NCI-H2227 treated with DMSO at 0.1 percent for 48 hours (cell line): ENCODE results near the gene UNC5A.

ENCODE experiments used
- DNase-seq: peaks from one replicate; lab custom pipeline; 2025; lab: John Stamatoyannopoulos, UW

UNC5A gene

GRCh38 chr5:176781638-176782570, 28.5 kb upstream of the UNC5A start:
- no peak for DNase-seq

- no peak for DNase-seq
Observed at GRCh38 chr5:176784218-176785165, 25.9 kb upstream of the UNC5A start.

- DNase-seq: no peak
Observed at GRCh38 chr5:176785184-176786145, 24.9 kb upstream of the UNC5A start.

- DNase-seq: no peak
Observed at GRCh38 chr5:176787676-176788075, 22.7 kb upstream of the UNC5A start.

- DNase-seq: no peak
Observed at GRCh38 chr5:176788091-176788490, 22.3 kb upstream of the UNC5A start.

GRCh38 chr5:176788941-176789872, 21.2 kb upstream of the UNC5A start:
- DNase-seq: no peak

DNA sequence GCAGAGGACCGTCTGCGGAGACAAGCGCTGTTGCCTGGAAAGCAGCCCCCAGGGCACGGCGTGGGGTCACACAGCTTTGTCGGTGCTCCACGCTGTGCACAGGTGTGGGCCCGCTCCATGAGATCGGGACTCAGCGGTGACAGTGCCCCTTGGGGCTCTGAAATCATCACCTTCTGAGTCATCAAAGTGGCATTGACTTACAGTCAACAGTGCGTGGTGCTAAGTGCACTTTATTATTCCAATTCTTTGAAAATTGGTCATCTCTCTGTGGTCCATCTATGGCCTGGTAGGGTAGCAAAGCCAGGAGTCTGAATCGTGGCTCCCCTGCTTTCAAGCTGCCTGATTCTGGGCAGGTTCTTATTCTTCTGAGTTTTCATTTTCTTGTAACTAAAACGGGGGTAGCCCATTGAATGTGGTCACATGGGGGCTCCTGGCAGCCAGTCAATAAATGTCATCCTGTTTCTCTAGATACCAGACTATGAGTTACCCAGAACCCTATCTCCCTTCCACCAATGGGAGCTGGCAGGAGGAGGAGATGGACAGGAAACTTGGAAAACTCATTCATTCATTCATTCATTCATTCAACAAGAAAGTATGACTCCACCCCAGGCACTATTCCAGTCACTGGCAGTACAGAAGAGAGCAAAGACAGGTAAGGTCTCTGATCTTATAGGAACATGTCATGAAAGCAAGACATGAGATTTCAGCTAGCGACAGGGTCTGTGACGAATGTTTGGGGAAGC, 20.3 kb upstream of the UNC5A start:
- no peak for DNase-seq

- DNase-seq: no peak
Observed at GRCh38 chr5:176790941-176791340, 19.4 kb upstream of the UNC5A start.

DNA sequence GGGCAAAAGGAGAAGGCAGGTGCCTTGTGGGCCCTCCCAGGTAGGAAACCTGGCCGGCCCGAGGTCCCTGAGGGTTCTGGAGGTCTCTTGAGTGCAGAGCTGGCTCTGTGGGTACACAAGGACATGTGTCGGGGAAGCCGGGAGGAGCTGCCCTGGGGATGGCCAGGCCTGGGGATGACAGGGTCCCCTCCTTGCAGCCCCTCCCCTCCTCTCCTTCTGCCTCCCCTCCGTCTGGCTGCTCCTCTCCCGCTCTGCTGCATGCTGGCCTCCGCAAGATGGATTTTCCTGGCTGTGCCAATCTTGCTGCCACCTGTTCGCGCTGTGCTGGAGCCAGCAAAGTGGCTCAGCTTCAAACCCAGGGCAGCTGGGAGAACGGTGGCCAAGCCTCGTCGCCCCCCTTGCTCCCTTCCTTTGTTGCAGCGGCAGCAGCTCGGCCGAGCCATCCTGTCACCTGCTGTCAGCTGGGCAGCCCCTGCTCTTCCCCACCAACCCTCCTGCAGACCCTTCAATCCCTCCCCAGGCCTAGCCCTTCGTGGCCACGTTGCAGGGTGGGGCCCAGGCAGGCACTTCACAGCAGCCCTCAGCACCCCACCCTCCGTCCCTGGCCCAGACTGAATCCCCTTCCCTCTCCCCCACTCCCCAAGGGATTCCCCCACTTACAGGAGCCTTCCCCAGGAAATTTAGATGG, 17.6 kb upstream of the UNC5A start:
- DNase-seq: no peak

DNA sequence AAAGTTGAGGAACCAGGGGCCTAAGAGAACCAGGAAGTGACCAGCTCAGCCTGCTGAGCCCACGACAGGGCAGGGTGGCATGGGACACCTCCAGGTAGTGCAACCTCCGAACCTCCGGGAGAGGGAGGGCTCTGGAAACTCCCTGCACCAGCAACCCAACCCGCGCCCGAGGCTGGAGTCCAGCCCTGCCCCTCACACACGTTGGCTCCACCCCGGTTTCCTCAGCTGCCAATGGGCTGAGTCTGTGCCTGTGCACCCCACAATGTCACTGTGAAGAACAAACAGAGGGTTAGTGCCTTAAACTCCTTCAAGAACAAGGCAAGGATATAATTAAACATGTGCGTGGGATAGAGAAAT, 17.0 kb upstream of the UNC5A start:
- no peak for DNase-seq

- DNase-seq: no peak
Observed at GRCh38 chr5:176793736-176794135, 16.6 kb upstream of the UNC5A start.

DNA sequence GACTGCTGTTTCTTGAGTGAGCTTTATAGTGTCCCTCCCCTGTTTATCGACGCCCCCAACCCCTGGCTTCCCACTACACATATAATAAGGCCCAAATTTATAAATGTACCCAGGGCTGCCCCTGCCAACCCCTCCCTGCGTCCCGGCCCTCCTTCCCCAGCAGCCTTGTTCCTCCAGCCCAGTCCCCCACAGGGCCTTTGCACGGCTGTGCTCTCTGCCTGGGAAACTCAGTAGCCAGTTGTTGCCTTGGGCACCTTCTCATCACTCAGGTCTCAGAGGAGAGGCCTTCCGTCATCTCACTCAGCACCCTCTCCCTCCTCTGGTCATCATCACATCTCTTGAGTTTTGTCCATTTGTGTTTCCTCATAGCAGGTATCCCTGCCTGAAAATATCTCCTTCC, 15.8 kb upstream of the UNC5A start:
- DNase-seq: no peak

DNA sequence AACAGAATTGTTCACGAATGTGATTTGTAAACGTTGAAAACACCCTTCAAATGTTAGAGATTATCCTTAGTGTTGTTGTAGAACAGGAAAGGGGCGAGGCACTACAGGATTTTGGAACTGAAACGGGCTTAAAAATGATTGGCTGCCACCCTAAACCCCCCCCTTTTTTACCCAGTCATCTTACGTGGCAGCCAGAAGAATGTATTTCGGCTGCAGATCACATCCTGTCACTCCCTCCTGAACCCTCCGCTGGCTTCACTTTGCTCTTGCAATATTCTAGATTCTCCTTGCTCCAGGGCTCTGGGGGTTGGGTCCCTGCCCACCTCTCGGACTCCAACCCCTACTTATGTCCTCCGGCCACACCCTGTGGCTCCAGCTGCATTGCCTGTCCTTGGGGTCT, 13.9 kb upstream of the UNC5A start:
- DNase-seq: no peak

DNA sequence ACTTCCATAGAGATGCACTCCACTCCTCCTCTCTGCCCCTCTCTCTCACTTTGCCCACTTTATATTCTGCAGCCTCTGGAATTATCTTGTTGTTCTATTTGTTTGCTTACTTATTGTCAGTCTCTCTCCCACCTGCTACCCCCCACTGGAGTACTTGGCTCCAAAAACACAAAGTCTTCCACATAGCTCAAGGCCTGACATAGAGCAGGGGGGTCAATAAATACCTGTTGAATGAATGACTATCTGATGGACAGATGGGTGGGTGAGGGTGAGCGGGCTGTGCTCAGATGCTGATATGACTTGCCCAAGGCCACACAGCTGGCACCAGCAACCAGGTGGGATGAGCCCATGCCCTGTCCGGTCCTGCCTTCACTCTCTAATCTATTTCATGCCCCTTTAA, 13.4 kb upstream of the UNC5A start:
- DNase-seq: no peak

DNA sequence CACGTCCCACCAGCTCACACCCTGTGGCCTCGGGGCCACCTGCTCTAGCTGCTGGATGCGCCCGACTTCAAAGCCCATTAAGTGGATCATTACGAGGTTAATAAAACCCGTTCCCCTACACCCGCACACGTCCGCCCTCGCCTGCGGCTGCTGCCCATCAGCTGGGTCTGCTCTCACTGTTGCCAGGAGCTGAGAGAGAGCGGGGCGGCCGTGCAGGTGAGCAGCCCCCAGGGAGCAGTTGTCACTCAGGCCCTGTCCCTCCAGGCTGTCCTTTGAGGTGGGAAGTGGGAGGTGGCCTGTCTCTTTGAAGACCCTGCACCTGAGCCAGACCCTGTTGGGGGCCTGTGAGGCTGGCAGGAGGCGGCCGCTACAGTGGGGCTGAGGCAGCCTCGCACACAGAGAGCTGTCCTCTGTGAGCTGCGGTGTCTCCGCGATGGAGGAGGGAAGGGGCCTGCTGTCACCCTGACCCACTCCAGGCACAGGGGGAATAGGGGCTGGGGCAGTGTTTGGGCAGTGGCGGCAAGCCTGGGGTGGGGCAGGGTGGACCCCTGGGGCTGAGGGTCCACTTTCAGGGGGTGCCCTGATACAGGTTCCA, 12.8 kb upstream of the UNC5A start:
- no peak for DNase-seq

DNA sequence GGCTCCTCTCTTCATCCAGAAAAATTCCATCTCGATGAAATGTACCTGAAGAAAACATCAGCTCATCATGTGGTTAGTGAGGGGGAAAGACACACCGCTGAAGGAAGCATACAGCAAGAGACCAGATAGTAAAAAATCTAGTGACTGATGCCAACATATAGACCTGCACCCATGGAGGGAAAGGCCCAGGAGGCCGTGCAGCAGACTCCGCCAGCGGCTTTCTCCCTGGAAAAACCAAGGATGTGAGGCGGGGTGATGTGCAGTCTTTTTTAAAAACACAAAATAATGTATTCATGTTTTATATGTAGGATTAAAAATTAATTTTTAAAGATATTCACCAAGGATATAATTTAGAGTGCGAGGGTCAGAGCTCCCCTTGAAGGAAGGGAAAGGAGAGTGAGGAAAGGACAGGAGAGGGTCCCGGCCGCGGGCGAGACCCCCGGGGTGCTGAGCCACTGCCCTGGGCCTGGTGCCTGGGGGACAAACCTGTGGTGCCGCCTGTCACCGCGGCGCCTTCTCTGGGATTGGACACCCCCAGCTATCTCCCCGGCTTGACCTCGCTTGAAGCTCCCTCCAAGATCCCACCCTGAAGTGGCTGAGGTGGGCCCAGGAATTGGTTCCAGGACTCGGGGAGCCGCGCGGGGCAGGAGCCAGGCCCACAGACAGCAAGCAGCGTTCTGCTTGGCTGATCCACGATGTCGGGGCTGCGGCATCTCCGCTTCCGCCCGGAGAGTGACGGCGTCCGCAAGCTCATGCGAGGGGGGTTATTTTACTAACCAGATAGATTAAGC, 12.1 kb upstream of the UNC5A start:
- no peak for DNase-seq

DNA sequence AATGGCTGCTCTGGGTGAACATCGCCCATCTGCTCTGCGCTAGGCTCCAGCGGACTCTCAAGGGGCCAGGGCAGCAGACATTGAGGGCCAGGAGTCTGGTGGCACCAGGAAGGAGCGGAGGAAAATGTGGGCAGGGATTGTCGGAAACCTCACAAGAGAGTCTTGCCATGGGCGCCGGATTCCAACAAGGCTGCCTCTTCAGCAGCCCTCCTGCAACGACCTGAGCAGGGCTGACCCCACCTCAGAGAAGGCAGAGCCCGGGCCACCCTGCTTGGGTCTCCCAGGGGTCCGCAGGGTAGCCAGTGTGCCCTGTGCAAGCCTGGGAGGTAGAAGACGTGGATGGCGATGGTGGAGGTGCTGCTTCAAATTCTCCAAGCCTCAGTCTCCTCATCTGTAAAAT, 11.4 kb upstream of the UNC5A start:
- DNase-seq: no peak

DNA sequence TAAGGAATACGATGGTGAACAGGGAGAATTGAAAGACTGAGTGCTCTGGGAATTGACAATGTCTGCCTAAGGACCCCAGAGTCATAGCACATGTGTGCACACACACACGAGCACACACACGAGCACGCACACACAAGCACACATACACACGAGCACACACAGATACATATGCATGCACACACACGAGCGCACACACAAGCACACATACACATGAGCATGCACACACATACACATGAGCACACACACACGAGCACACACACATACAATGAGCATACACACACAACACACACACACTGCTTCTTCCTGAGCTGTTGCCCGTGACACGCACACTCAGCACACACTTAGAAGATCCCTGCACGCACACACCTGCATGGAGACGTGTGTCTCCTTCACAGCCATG, 10.9 kb upstream of the UNC5A start:
- no peak for DNase-seq
